ENCODE measurements around the gene CYP2B6. TPM values are rescaled to one million over a fixed set of nuclear protein-coding genes. Genes with fewer than 3 reads are reported as not detected.
A peak's percentile ranks its signal among the peaks of the same experiment; 100 is the strongest.
"Not testable (repeated sequence)": the region's sequence is repeated elsewhere in the genome, so short reads cannot be mapped to it uniquely, and the experiment has no call there.

CYP2B6 gene
- total and polyA plus RNA-seq, 8 donors: 0.87 TPM; not detected in 7

DNA sequence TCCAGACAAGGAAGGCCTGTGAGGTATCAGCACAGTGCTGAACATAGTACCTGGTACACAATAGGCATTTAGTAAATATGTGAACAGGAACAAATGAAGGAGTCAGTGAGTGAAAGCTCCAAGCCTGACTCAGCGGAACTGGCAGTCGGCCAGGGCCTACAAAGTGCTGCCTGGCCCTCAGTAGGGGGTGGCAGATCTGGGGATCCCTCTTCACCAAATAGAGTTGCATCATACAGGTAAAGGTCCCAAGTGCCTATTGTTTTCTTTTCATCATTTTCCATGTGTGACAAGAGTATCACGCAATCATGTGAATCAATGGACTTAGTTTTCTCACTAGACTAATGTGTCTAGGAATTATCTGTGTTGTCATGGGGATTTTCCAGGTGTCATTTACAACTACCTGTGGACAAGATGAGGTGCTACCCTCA lies 9.2 kb downstream of the CYP2B6 start:
- H3K9me3 ChIP-seq: peaks cover 0 to 4% (median 0%) of the 10 kb centered on the region in 4 donors
- H3K27me3 ChIP-seq: peaks cover 0 to 14% (median 0%) of the 10 kb centered on the region in 3 donors
- H3K4me3 ChIP-seq: no peak overlapping the region
- no peak overlapping the region for H3K27ac ChIP-seq
- DNase-seq: peak; percentile 61 to 63
- no peaks in the 10 kb centered on the region for H3K4me1 ChIP-seq
- no peak for TF ChIP-seq EP300 (IDR thresholded peaks at IDR 0.05)
- TF ChIP-seq CTCF (IDR thresholded peaks at IDR 0.05): no peak
- no peak for TF ChIP-seq POLR2A (IDR thresholded peaks at IDR 0.05)
- TF ChIP-seq POLR2AphosphoS5 (IDR thresholded peaks at IDR 0.05): no peak
- H3K36me3 ChIP-seq: no peaks in the 10 kb centered on the region
- intact Hi-C loops (cut with DNase I; ENCODE audit: low total_unique reads): no loop called here
- whole genome bisulfite sequencing, 5 donors: 43 to 82% (median 55%) methylated on average over 3 of the region's 3 CpGs

DNA sequence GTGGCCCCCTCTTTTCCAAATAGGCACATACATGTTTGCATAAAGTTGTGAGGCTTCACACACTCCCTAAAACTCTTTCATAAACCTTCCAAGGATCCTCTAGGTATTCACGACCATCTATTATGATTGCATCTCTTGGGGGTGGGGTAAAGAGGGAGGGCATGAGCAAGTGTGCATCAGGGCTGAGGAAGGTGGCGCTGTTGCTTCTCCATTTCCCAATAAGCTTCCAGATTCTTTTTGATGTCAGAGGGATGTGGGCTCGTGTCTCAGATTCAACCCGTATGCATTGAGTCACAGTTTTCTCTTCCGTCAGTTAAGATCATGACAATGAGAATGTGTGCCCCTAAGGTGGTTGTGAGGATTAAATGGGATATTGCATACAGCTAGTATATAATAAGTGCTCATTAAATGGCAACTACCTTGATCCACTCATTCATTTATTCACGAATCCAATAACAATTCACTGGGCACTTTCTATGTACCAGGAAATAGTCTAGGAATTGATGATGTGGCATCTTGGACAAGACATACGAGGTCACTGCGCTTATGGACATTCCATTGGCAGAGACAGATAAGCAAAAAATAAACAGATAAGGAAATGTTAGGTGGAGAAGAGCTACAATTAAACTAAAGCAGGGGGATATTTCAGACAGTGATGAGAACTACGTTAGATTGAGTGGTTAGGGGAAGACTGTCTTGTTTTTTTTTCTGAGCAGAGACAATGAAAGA lies 10.3 kb downstream of the CYP2B6 start:
- no peak overlapping the region for H3K27ac ChIP-seq
- intact Hi-C loops (cut with DNase I; ENCODE audit: low total_unique reads): no loop called here
- peaks cover 0 to 22% (median 0%) of the 10 kb centered on the region in 3 donors for H3K27me3 ChIP-seq
- H3K4me1 ChIP-seq: no peaks in the 10 kb centered on the region
- peaks cover 0 to 4% (median 0%) of the 10 kb centered on the region in 4 donors for H3K9me3 ChIP-seq
- TF ChIP-seq CTCF (IDR thresholded peaks at IDR 0.05) (no peak), POLR2AphosphoS5 (IDR thresholded peaks at IDR 0.05) (no peak), POLR2A (IDR thresholded peaks at IDR 0.05) (no peak), EP300 (IDR thresholded peaks at IDR 0.05) (no peak)
- H3K36me3 ChIP-seq: no peaks in the 10 kb centered on the region
- 64 to 71% (median 66%) methylated on average over 9 of the region's 9 CpGs for WGBS, 5 donors
- H3K4me3 ChIP-seq: no peak overlapping the region
- DNase-seq: no peak

DNA sequence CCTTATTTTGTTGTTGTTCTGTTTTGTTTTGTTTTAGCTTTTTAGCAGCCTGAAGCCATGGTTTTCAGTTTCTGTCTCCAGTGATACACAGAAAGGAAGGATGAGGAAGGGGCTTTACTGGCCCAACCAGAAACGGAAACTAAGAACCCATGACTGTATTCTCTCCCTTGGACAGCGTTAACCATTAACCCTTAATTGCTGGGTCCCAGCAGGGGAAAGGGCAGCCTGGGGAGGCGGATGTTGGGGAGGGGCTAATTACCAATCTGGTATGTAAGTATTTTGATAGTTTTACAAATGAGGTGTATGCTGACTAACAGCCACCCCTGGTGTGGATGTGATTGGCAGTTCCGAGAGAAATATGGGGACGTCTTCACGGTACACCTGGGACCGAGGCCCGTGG lies 12.6 kb downstream of the CYP2B6 start:
- WGBS, 5 donors: 54 to 64% (median 60%) methylated on average over 5 to 8 of the region's 8 CpGs
- H3K4me1 ChIP-seq; intact Hi-C loops (cut with DNase I; ENCODE audit: low total_unique reads); H3K36me3 ChIP-seq; H3K4me3 ChIP-seq; H3K9me3 ChIP-seq; H3K27ac ChIP-seq: not testable (repeated sequence)
- DNase-seq: peak in 1 of 2 donors; percentile 24
- H3K27me3 ChIP-seq: peaks cover 0 to 22% (median 0%) of the 10 kb centered on the region in 3 donors

GRCh38 chr19:41009700-41010235 lies 18.7 kb downstream of the CYP2B6 start:
- no peak overlapping the region for H3K27ac ChIP-seq
- no peaks in the 10 kb centered on the region for H3K9me3 ChIP-seq
- H3K4me3 ChIP-seq: no peak overlapping the region
- peaks cover 0 to 45% (median 5%) of the 10 kb centered on the region in 3 donors for H3K27me3 ChIP-seq
- H3K4me1 ChIP-seq: no peaks in the 10 kb centered on the region
- no peak for DNase-seq
- 64 to 73% (median 67%) methylated on average over 11 of the region's 11 CpGs for WGBS, 5 donors
- no peaks in the 10 kb centered on the region for H3K36me3 ChIP-seq
- intact Hi-C loops (cut with DNase I; ENCODE audit: low total_unique reads): no loop called here
- TF ChIP-seq EP300 (IDR thresholded peaks at IDR 0.05): no peak
- TF ChIP-seq POLR2A (IDR thresholded peaks at IDR 0.05): no peak
- no peak for TF ChIP-seq CTCF (IDR thresholded peaks at IDR 0.05)
- TF ChIP-seq POLR2AphosphoS5 (IDR thresholded peaks at IDR 0.05): no peak

- H3K27me3 ChIP-seq: peaks cover 0 to 37% (median 5%) of the 10 kb centered on the region in 3 donors
- intact Hi-C loops (cut with DNase I; ENCODE audit: low total_unique reads): no loop called here
- H3K36me3 ChIP-seq: no peaks in the 10 kb centered on the region
- DNase-seq: no peak
- H3K4me1 ChIP-seq: no peaks in the 10 kb centered on the region
- no peak overlapping the region for H3K4me3 ChIP-seq
- no peak overlapping the region for H3K27ac ChIP-seq
- H3K9me3 ChIP-seq: no peaks in the 10 kb centered on the region
- WGBS, 5 donors: 51 to 61% (median 53%) methylated on average over 3 of the region's 3 CpGs
- TF ChIP-seq CTCF (IDR thresholded peaks at IDR 0.05): no peak
- TF ChIP-seq POLR2AphosphoS5 (IDR thresholded peaks at IDR 0.05): no peak
- no peak for TF ChIP-seq EP300 (IDR thresholded peaks at IDR 0.05)
- TF ChIP-seq POLR2A (IDR thresholded peaks at IDR 0.05): no peak
Measured at GRCh38 chr19:41013359-41013758, 22.3 kb downstream of the CYP2B6 start.

Measured in stomach (tissue), 9 donors.